DMS114 treated with DMSO at 0.1 percent for 48 hours (cell line): ENCODE results near the gene ADA.
"Not testable (repeated sequence)": the region's sequence is repeated elsewhere in the genome, so short reads cannot be mapped to it uniquely, and the experiment has no call there.

Source experiments
- DNase-seq: peaks from one replicate; lab custom pipeline; 2025; ENCODE audit not compliant: unreplicated experiment; lab: John Stamatoyannopoulos, UW

ADA gene

GRCh38 chr20:44678990-44679611, 27.6 kb upstream of the ADA start:
- no peak for DNase-seq

GRCh38 chr20:44678242-44678641, 26.7 kb upstream of the ADA start:
- no peak for DNase-seq

GRCh38 chr20:44672318-44672902, 20.9 kb upstream of the ADA start:
- not testable (repeated sequence) for DNase-seq

- DNase-seq, result not testable (repeated sequence)
Observed at GRCh38 chr20:44671541-44671940, 20.0 kb upstream of the ADA start.

- not testable (repeated sequence) for DNase-seq
Observed at GRCh38 chr20:44670851-44671250, 19.4 kb upstream of the ADA start.

- DNase-seq, result no peak
Observed at GRCh38 chr20:44666066-44666465, 14.6 kb upstream of the ADA start.

- DNase-seq, result no peak
Observed at GRCh38 chr20:44664131-44664530, 12.6 kb upstream of the ADA start.

- no peak for DNase-seq
Observed at GRCh38 chr20:44662261-44662660, 10.8 kb upstream of the ADA start.

GRCh38 chr20:44660581-44660980, 9.1 kb upstream of the ADA start:
- no peak for DNase-seq

GRCh38 chr20:44659931-44660330, 8.4 kb upstream of the ADA start:
- no peak for DNase-seq

GRCh38 chr20:44658810-44659209, 7.3 kb upstream of the ADA start:
- DNase-seq, result no peak

GRCh38 chr20:44657875-44658274, 6.4 kb upstream of the ADA start:
- no peak for DNase-seq

GRCh38 chr20:44656448-44656847, 4.9 kb upstream of the ADA start:
- no peak for DNase-seq

GRCh38 chr20:44654210-44654609, 2.7 kb upstream of the ADA start:
- DNase-seq, result not testable (repeated sequence)

GRCh38 chr20:44653546-44653945, 2.0 kb upstream of the ADA start:
- no peak for DNase-seq

- DNase-seq, result no peak
Observed at GRCh38 chr20:44651434-44651683, 140 bp downstream of the ADA start.

GRCh38 chr20:44650771-44651433, 597 bp downstream of the ADA start:
- DNase-seq, result no peak

- DNase-seq, result no peak
Observed at GRCh38 chr20:44649976-44650375, 1.5 kb downstream of the ADA start.

GRCh38 chr20:44649126-44649525, 2.4 kb downstream of the ADA start:
- DNase-seq, result no peak

- DNase-seq, result no peak
Observed at GRCh38 chr20:44648579-44648978, 2.9 kb downstream of the ADA start.

GRCh38 chr20:44648068-44648467, 3.4 kb downstream of the ADA start:
- no peak for DNase-seq

- DNase-seq, result no peak
Observed at GRCh38 chr20:44646641-44647274, 4.7 kb downstream of the ADA start.
